ENCODE data around the gene NMU.

GRCh38 chr4:55661398-55662056, 25.4 kb upstream of the NMU start:
- TF ChIP-seq CTCF (IDR thresholded peaks at IDR 0.05) (no peak), POLR2A (IDR thresholded peaks at IDR 0.05) (no peak)
